OCI-LY7 (cell line): ENCODE results near the gene INAVA. TPM values are rescaled to one million over a fixed set of nuclear protein-coding genes. Genes with fewer than 3 reads are reported as not detected.
"Not testable (repeated sequence)": the region's sequence is repeated elsewhere in the genome, so short reads cannot be mapped to it uniquely, and the experiment has no call there.

Source experiments
- BruUV-seq: library from RNA; stranded (reverse); fragments of 400-500 nt; replicated peaks from 2 replicates; lab custom pipeline; 2021; lab: Mats Ljungman, UMichigan
- CTCF ChIA-PET: fragments of 300-600 bp; sonication (Branson Sonifier 250); formaldehyde crosslinking; loops from one replicate; lab custom pipeline; 2022; ENCODE audit warnings: antibody characterized with exemption; ENCODE audit not compliant: unreplicated experiment; lab: Charles Lee
- POLR2A ChIA-PET: fragments of 300-600 bp; sonication (Branson Sonifier 250); formaldehyde crosslinking; loops from one replicate; lab custom pipeline; 2022; ENCODE audit warnings: antibody characterized with exemption; lab: Charles Lee
- DNase-seq: peaks from one replicate; pipeline ENCODE4 v3.0.0-alpha.2; 2015; ENCODE audit warnings: low spot score
- H2AFZ ChIP-seq: fragments of 200-600 bp; sonication (generic), shearing (Covaris generic); 2 replicates; pipeline ENCODE4 v1.6.1; 2014; ENCODE audit warnings: mild to moderate bottlenecking, antibody characterized with exemption, low read length, moderate library complexity
- H3K27ac ChIP-seq: fragments of 200-600 bp; sonication (generic); 2 replicates; pipeline ENCODE4 v1.5.1; 2014; ENCODE audit warnings: mixed run types, low read depth, mild to moderate bottlenecking, moderate library complexity, low read length, inconsistent platforms; ENCODE audit not compliant: poor library complexity, severe bottlenecking
- H3K36me3 ChIP-seq: fragments of 200-600 bp; sonication (generic); 2 replicates; pipeline ENCODE4 v1.6.1; 2014; ENCODE audit warnings: mild to moderate bottlenecking, antibody characterized with exemption, low read length, moderate library complexity, mixed read lengths; ENCODE audit not compliant: insufficient read depth
- H3K4me1 ChIP-seq: fragments of 200-600 bp; sonication (generic); 2 replicates; pipeline ENCODE4 v1.5.1; 2014; ENCODE audit warnings: mild to moderate bottlenecking, low read length; ENCODE audit not compliant: insufficient read depth, poor library complexity, severe bottlenecking
- H3K4me2 ChIP-seq: fragments of 200-600 bp; sonication (generic); 2 replicates; pipeline ENCODE4 v1.6.1; 2014; ENCODE audit warnings: mild to moderate bottlenecking, low read length
- H3K4me3 ChIP-seq: fragments of 200-600 bp; sonication (generic); 2 replicates; pipeline ENCODE4 v1.5.1; 2014; ENCODE audit warnings: mild to moderate bottlenecking, low read depth, low read length; ENCODE audit not compliant: poor library complexity, severe bottlenecking
- H3K79me2 ChIP-seq: fragments of 200-600 bp; sonication (generic); 2 replicates; pipeline ENCODE4 v1.6.1; 2016; ENCODE audit warnings: low read depth, mild to moderate bottlenecking, low read length, moderate library complexity, mixed read lengths; ENCODE audit not compliant: insufficient read depth
- H3K9me2 ChIP-seq: fragments of 200-600 bp; sonication (generic); 2 replicates; pipeline ENCODE4 v1.6.1; 2016; ENCODE audit warnings: mild to moderate bottlenecking, low read length, mixed read lengths; ENCODE audit not compliant: insufficient read depth
- H3K9me3 ChIP-seq: fragments of 200-600 bp; sonication (generic); 2 replicates; pipeline ENCODE4 v1.6.1; 2014; ENCODE audit warnings: mild to moderate bottlenecking, mixed run types, low read length, mixed read lengths
- H4K20me1 ChIP-seq: fragments of 200-600 bp; sonication (generic); 2 replicates; pipeline ENCODE4 v1.6.1; 2014; ENCODE audit warnings: mild to moderate bottlenecking, antibody characterized with exemption, low read length, moderate library complexity, mixed read lengths; ENCODE audit not compliant: insufficient read depth
- CTCF ChIP-seq: fragments of 200-600 bp; sonication (generic); conservative IDR thresholded peaks from 2 replicates; pipeline ENCODE4 v1.5.1; 2014; ENCODE audit warnings: mild to moderate bottlenecking, antibody characterized with exemption, low read length, moderate library complexity, mixed read lengths
- EZH2phosphoT487 ChIP-seq: fragments of 200-600 bp; sonication (generic); IDR thresholded peaks from 2 replicates; pipeline ENCODE4 v1.6.1; 2018; ENCODE audit warnings: low read depth, borderline replicate concordance, mild to moderate bottlenecking, mixed run types, antibody characterized with exemption, low read length, moderate library complexity, mixed read lengths
- intact Hi-C: fragments of 100-400 bp; cut with micrococcal nuclease; formaldehyde crosslinking; loops from one replicate; pipeline ENCODE4 v1.10.0; 2022; ENCODE audit not compliant: unreplicated experiment
- total RNA-seq, 2 experiments: library from RNA; depleted of rRNA in 1 of 2; stranded (reverse); fragments of >200 nt in 1 of 2; shearing (Covaris generic) in 1 of 2; gene quantifications; 2 replicates each; pipeline ENCODE4 v1.2.3, GENCODE V29; 2014 to 2022

The INAVA gene
- total RNA-seq, 2 experiments from 2014 or later = not detected

DNA sequence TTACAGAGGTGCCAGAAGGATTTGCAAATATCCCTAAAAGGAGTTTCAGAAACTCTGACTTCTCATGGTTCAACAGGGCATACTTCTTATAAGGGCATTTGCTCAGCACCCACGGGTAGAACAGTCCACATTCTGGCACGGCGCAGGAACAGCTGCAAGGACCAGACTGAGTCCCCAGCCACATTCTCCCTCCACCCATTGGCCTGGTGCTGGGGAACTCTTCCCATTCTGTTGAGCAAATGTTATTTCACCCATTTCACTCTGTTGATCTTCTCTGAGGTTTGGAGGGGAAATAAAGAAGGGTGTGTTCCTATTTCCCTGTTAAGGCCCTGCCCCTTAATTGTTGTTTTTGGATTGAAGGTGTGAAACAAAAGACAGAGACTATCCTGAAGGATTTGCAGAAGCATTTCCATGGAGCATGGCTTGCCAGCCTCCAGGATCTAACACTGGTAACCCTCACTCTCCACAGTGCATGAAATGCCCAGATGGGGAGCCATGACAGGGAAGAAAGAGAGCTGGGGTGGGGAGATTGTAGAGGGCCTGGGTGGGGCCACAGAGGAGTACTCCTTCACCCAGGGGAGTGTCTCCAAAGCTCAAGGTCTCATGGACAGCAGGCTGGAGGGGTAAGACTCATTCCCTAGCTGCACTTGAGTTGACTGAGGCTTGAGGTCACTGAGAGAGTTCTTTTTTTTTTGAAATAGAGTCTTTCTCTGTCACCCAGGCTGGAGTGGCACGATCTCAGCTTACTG lies 35.0 kb downstream of the INAVA start:
- Histone ChIP-seq H2AFZ (no peak overlapping the region), H3K9me3 (no peaks in the 10 kb centered on the region), H4K20me1 (no peaks in the 10 kb centered on the region), H3K36me3 (no peaks in the 10 kb centered on the region), H3K4me2 (no peak overlapping the region), H3K4me1 (no peaks in the 10 kb centered on the region), H3K79me2 (no peaks in the 10 kb centered on the region), H3K27ac (no peak overlapping the region), H3K4me3 (no peak overlapping the region), H3K9me2 (no peaks in the 10 kb centered on the region)
- CTCF ChIA-PET = interaction anchor here (0.6 kb wide), 1 partner anchor 9 kb away, joined by 3 read pairs; no protein-coding TSS in a partner anchor
- TF ChIP-seq CTCF (no peak), EZH2phosphoT487 (no peak)
- POLR2A ChIA-PET = no interaction called here
- BruUV-seq = no TSS peak
- DNase-seq = no peak
- intact Hi-C loops = no loop called here

GRCh38 chr1:200930285-200930684 lies 35.6 kb downstream of the INAVA start:
- BruUV-seq, POLR2A ChIA-PET: not testable (repeated sequence)

GRCh38 chr1:200931776-200932175 lies 37.1 kb downstream of the INAVA start:
- POLR2A ChIA-PET = no interaction called here
- no peak overlapping the region for H3K27ac ChIP-seq
- no peaks in the 10 kb centered on the region for H3K79me2 ChIP-seq
- H3K36me3 ChIP-seq = no peaks in the 10 kb centered on the region
- H3K4me3 ChIP-seq = no peak overlapping the region
- intact Hi-C loops = no loop called here
- CTCF ChIA-PET = no interaction called here
- no peaks in the 10 kb centered on the region for H3K4me1 ChIP-seq
- TF ChIP-seq CTCF (no peak), EZH2phosphoT487 (no peak)
- no peaks in the 10 kb centered on the region for H4K20me1 ChIP-seq
- DNase-seq = no peak
- H2AFZ ChIP-seq = no peak overlapping the region
- no peaks in the 10 kb centered on the region for H3K9me3 ChIP-seq
- BruUV-seq = no TSS peak
- H3K9me2 ChIP-seq = no peaks in the 10 kb centered on the region
- no peak overlapping the region for H3K4me2 ChIP-seq

More at GRCh38 chr1:200930285-200930684, 35.6 kb downstream of the INAVA start:
- H3K36me3 ChIP-seq, H3K79me2 ChIP-seq, H3K9me3 ChIP-seq, H3K4me1 ChIP-seq, intact Hi-C loops, H3K9me2 ChIP-seq, H3K4me3 ChIP-seq, H3K4me2 ChIP-seq, DNase-seq, CTCF ChIA-PET, H4K20me1 ChIP-seq, H3K27ac ChIP-seq, H2AFZ ChIP-seq: not testable (repeated sequence)
